Glomerular endothelial cell (primary cell): ENCODE results near the gene OR1D5. TPM values are rescaled to one million over a fixed set of nuclear protein-coding genes. Genes with fewer than 3 reads are reported as not detected.

Experiments
- total RNA-seq: library from RNA; depleted of rRNA; stranded (reverse); fragments of >200 nt; gene quantifications from 2 replicates; pipeline ENCODE4 v1.2.3, GENCODE V29; 2015

The OR1D5 gene
- total RNA-seq, 1 donor from 2014 or later = not detected

Other genes starting within 250 kb of the OR1D5 start
- gene OR1D2, start 40.8 kb upstream of the OR1D5 start, total RNA-seq = not detected in 2 replicates
- not detected in 2 replicates for gene OR1G1, start 63.9 kb upstream of the OR1D5 start, total RNA-seq
- not detected in 2 replicates for gene OR1A2, start 133.9 kb upstream of the OR1D5 start, total RNA-seq
- gene OR1A1, start 144.1 kb upstream of the OR1D5 start, total RNA-seq = not detected in 2 replicates
- not detected in 2 replicates for gene OR3A1, start 234.8 kb upstream of the OR1D5 start, total RNA-seq